HepG2 (cell line): ENCODE measurements around the gene RGS6. TPM values are rescaled to one million over a fixed set of nuclear protein-coding genes. Genes with fewer than 3 reads are reported as not detected.
A peak's percentile ranks its signal among the peaks of the same experiment; 100 is the strongest.

Experiments used
- ATAC-seq: fragments of 200-7000 bp; cut with Tn5 transposase; 3 replicates; pipeline ENCODE4 v1.9.1; 2020; ENCODE audit warnings: mild to moderate bottlenecking, moderate library complexity
- BruUV-seq: library from RNA; stranded (reverse); fragments of 400-500 nt; replicated peaks from 2 replicates; lab custom pipeline; 2021; lab: Mats Ljungman, UMichigan
- CTCF ChIA-PET: fragments of 300-600 bp; formaldehyde crosslinking; extraction: SDS; loops from one replicate; lab custom pipeline; 2021; ENCODE audit warnings: low total read pairs, inconsistent platforms, low intra/inter-chr PET ratio; lab: Yijun Ruan, JAX
- POLR2A ChIA-PET: fragments of 350-600 bp; sonication (Branson Sonifier 250); formaldehyde crosslinking; loops from one replicate; lab custom pipeline; 2020; ENCODE audit warnings: antibody characterized with exemption, inconsistent platforms; lab: Yijun Ruan, JAX
- DNase-seq: peaks from one replicate; pipeline ENCODE4 v3.0.0-alpha.2; 2015; ENCODE audit warnings: low spot score
- FAIRE-seq: peaks from 3 replicates; lab custom pipeline; 2011; peaks lifted over from hg19 to GRCh38; lab: Jason Lieb, UNC
- H2AFZ ChIP-seq: one replicate; pipeline ENCODE4 v1.6.1; 2011; ENCODE audit warnings: low read length, inconsistent platforms
- H3K27ac ChIP-seq: fragments of 300-600 bp; 3 replicates; pipeline ENCODE4 v1.8.0; 2011; ENCODE audit warnings: mixed run types, mild to moderate bottlenecking, mixed read lengths, low read length, inconsistent platforms; ENCODE audit not compliant: insufficient read depth; ENCODE audit errors: extremely low read length
- H3K27me3 ChIP-seq, 2 experiments: fragments of 200-600 bp in 1 of 2; 2 replicates in 1 of 2; 3 replicates in 1 of 2; pipeline versions ENCODE4 v1.6.0 to v1.8.0; 2011; ENCODE audit warnings: low read length in 2 of 2, mild to moderate bottlenecking in 2 of 2, moderate library complexity in 2 of 2, inconsistent platforms in 1 of 2; ENCODE audit not compliant: insufficient read depth in 2 of 2, control insufficient read depth in 1 of 2
- H3K36me3 ChIP-seq, 2 experiments: fragments of 200-600 bp in 1 of 2; replicated peaks in 1 of 2; 2 replicates in 1 of 2; 3 replicates in 1 of 2; pipeline versions ENCODE4 v1.5.1 to v1.8.0; 2011; ENCODE audit warnings: low read length in 2 of 2, inconsistent platforms in 1 of 2; ENCODE audit not compliant: insufficient read depth in 2 of 2, control insufficient read depth in 1 of 2
- H3K4me1 ChIP-seq: 2 replicates; pipeline ENCODE4 v1.5.1; 2012; ENCODE audit warnings: low read length, inconsistent platforms; ENCODE audit not compliant: insufficient read depth
- H3K4me2 ChIP-seq: 2 replicates; pipeline ENCODE4 v1.6.0; 2011; ENCODE audit warnings: low read depth, low read length, inconsistent platforms
- H3K4me3 ChIP-seq, 3 experiments: fragments of 200-600 bp in 1 of 3; sonication (generic), shearing (Covaris generic) in 1 of 3; replicated peaks in 1 of 3; 2 replicates each; pipeline ENCODE4 v1.5.1; 2011 to 2016; ENCODE audit warnings: low read length in 3 of 3, inconsistent platforms in 2 of 3, low read depth in 2 of 3, mild to moderate bottlenecking in 2 of 3, control low read depth in 1 of 3, mixed read lengths in 1 of 3; ENCODE audit not compliant: insufficient read depth in 1 of 3
- H3K79me2 ChIP-seq: one replicate; pipeline ENCODE4 v1.6.1; 2011; ENCODE audit warnings: low read length, inconsistent platforms; ENCODE audit not compliant: insufficient read depth
- H3K9ac ChIP-seq: 2 replicates; pipeline ENCODE4 v1.6.0; 2011; ENCODE audit warnings: mild to moderate bottlenecking, low read depth, low read length, inconsistent platforms; ENCODE audit not compliant: insufficient read depth
- H3K9me3 ChIP-seq: 2 replicates; pipeline ENCODE4 v1.5.1; 2012; ENCODE audit warnings: mild to moderate bottlenecking, low read length
- H4K20me1 ChIP-seq: 2 replicates; pipeline ENCODE4 v1.6.0; 2011; ENCODE audit warnings: inconsistent platforms, mild to moderate bottlenecking, low read length, moderate library complexity; ENCODE audit not compliant: insufficient read depth
- ARID3A ChIP-seq: IDR thresholded peaks from 2 replicates; pipeline ENCODE4 v1.6.1; 2012; ENCODE audit warnings: low read depth, low read length, improper control_type of control experiment
- ATF3 ChIP-seq: sonication (generic); formaldehyde crosslinking; IDR thresholded peaks from 2 replicates; pipeline ENCODE4 v1.4.0; 2020; ENCODE audit warnings: missing genetic modification reagents
- EZH2 ChIP-seq: conservative IDR thresholded peaks from 2 replicates; pipeline ENCODE4 v1.6.1; 2012; ENCODE audit warnings: mild to moderate bottlenecking, low read depth, low read length, moderate library complexity
- HNRNPK ChIP-seq: fragments of 200-400 bp; formaldehyde crosslinking; IDR thresholded peaks from 2 replicates; pipeline ENCODE4 v1.6.1; 2018; ENCODE audit warnings: low read length, low read depth, moderate library complexity, mild to moderate bottlenecking; ENCODE audit not compliant: poor library complexity, severe bottlenecking
- HNRNPUL1 ChIP-seq: fragments of 200-400 bp; formaldehyde crosslinking; IDR thresholded peaks from 2 replicates; pipeline ENCODE4 v1.6.1; 2017; ENCODE audit warnings: low read depth, mild to moderate bottlenecking, low read length, moderate library complexity
- NFKB2 ChIP-seq: sonication (generic); formaldehyde crosslinking; IDR thresholded peaks from 2 replicates; pipeline ENCODE4 v1.4.0; 2020; ENCODE audit warnings: missing genetic modification reagents, borderline replicate concordance
- ZBTB7A ChIP-seq: sonication (generic); formaldehyde crosslinking; IDR thresholded peaks from 2 replicates; pipeline ENCODE4 v1.8.0; 2022; ENCODE audit warnings: mild to moderate bottlenecking, missing genetic modification reagents
- ZFP1 ChIP-seq: IDR thresholded peaks from 2 replicates; pipeline ENCODE4 v1.6.1; 2016
- ZSCAN12 ChIP-seq: sonication (generic); formaldehyde crosslinking; IDR thresholded peaks from 2 replicates; pipeline ENCODE4 v1.9.0; 2021; ENCODE audit warnings: mild to moderate bottlenecking, missing genetic modification reagents
- WGBS: methylation state at CpG from one replicate; pipeline ENCODE4 v1.1.6; 2017; ENCODE audit warnings: low lambda C conversion rate; 5-methylcytosine and 5-hydroxymethylcytosine counted together
- in situ Hi-C: cut with HindIII; loops from 2 replicates; pipeline ENCODE4 v1.10.0; 2017; ENCODE audit warnings: low pct_unique_long_range_greater_than_20kb; ENCODE audit not compliant: extremely low pct_ligation_motif_present
- intact Hi-C: fragments of 100-400 bp; cut with micrococcal nuclease; formaldehyde crosslinking; loops from one replicate; pipeline ENCODE4 v1.10.0; 2022; ENCODE audit not compliant: unreplicated experiment
- polyA plus RNA-seq, 8 experiments: library from polyadenylated mRNA; depleted of rRNA in 3 of 8; stranded (reverse) in 7 of 8; unstranded in 1 of 8; fragments of >200 nt; fragmentation: Illumina TruSeq in 4 of 8; extraction: Trizol in 4 of 8; gene quantifications; 2 replicates each; pipeline versions ENCODE4 v1.2.1 to v1.2.3, GENCODE V29; 2011 to 2016; ENCODE audit warnings: low read depth in 4 of 8, missing spikeins in 1 of 8, mixed read lengths in 1 of 8; ENCODE audit not compliant: insufficient read depth in 1 of 8
- total RNA-seq, 5 experiments: library from RNA; depleted of rRNA; stranded (reverse); fragments of >200 nt; fragmentation: Illumina TruSeq; extraction: Trizol; gene quantifications; 2 replicates each; pipeline ENCODE4 v1.2.3, GENCODE V29; 2016; ENCODE audit warnings: low read depth in 1 of 5

The RGS6 gene
- total and polyA plus RNA-seq, 2 of the 13 experiments (the other 11 are each of a cell fraction or from before 2014, with no cell fraction given): not detected

GRCh38 chr14:72600551-72601330, 668.5 kb downstream of the RGS6 start:
- ATAC-seq: no peak

GRCh38 chr14:72603639-72604038, 671.4 kb downstream of the RGS6 start:
- H3K4me3 ChIP-seq: no peak overlapping the region
- no peak for FAIRE-seq
- no peaks in the 10 kb centered on the region for H3K36me3 ChIP-seq
- H2AFZ ChIP-seq: no peak overlapping the region
- in situ Hi-C loops: no loop called here
- ChIA-PET POLR2A (no interaction called here), CTCF (no interaction called here)
- H3K27ac ChIP-seq: no peak overlapping the region
- H3K9me3 ChIP-seq: no peaks in the 10 kb centered on the region
- no peaks in the 10 kb centered on the region for H3K79me2 ChIP-seq
- H3K27me3 ChIP-seq: peaks cover 6 to 67% of the 10 kb centered on the region in 2 experiments; a peak in 4 of 5 replicates
- DNase-seq: no peak
- BruUV-seq: no TSS peak
- no peak overlapping the region for H3K9ac ChIP-seq
- H3K4me1 ChIP-seq: no peaks in the 10 kb centered on the region
- no peak for ATAC-seq
- H3K4me2 ChIP-seq: no peak overlapping the region
- 2% methylated on average over 4 of the region's 4 CpGs for WGBS
- TF ChIP-seq ARID3A (no peak), ZFP1 (CRISPR knock-in tag) (no peak), EZH2 (0 out of 2 replicates have a peak, but pooled peaks have one; percentile 61), ZBTB7A (CRISPR knock-in tag) (no peak), ZSCAN12 (no peak), HNRNPUL1 (no peak), NFKB2 (no peak)
- TF ChIP-seq, all 625 proteins: peak for 1
- intact Hi-C loops: no loop called here
- no peaks in the 10 kb centered on the region for H4K20me1 ChIP-seq

More at GRCh38 chr14:72600551-72601330, 668.5 kb downstream of the RGS6 start:
- POLR2A ChIA-PET: no interaction called here
- no peak overlapping the region for H3K4me2 ChIP-seq
- no peak overlapping the region for H3K27ac ChIP-seq
- H3K79me2 ChIP-seq: no peaks in the 10 kb centered on the region
- DNase-seq: no peak
- no peaks in the 10 kb centered on the region for H4K20me1 ChIP-seq
- intact Hi-C loops: no loop called here
- no peak for FAIRE-seq
- no peaks in the 10 kb centered on the region for H3K9me3 ChIP-seq
- in situ Hi-C loops: no loop called here
- peaks cover 4 to 66% of the 10 kb centered on the region in 2 experiments; a peak in 4 of 5 replicates for H3K27me3 ChIP-seq
- H3K9ac ChIP-seq: no peak overlapping the region
- H2AFZ ChIP-seq: no peak overlapping the region
- TF ChIP-seq HNRNPK: peak; percentile 59
- no peak for TF ChIP-seq ATF3 (CRISPR knock-in tag)
- CTCF ChIA-PET: no interaction called here
- H3K36me3 ChIP-seq: no peaks in the 10 kb centered on the region
- no peak overlapping the region for H3K4me3 ChIP-seq
- 3% methylated on average over 5 of the region's 9 CpGs for WGBS
- no TSS peak for BruUV-seq
- no peaks in the 10 kb centered on the region for H3K4me1 ChIP-seq
